ENCODE results near the gene GATAD1. TPM values are rescaled to one million over a fixed set of nuclear protein-coding genes. Genes with fewer than 3 reads are reported as not detected.

GATAD1 gene
- total and polyA plus RNA-seq, 2 of the 13 experiments (the other 11 are each of a cell fraction or from before 2014, with no cell fraction given): 20.6 to 42.1 TPM

DNA sequence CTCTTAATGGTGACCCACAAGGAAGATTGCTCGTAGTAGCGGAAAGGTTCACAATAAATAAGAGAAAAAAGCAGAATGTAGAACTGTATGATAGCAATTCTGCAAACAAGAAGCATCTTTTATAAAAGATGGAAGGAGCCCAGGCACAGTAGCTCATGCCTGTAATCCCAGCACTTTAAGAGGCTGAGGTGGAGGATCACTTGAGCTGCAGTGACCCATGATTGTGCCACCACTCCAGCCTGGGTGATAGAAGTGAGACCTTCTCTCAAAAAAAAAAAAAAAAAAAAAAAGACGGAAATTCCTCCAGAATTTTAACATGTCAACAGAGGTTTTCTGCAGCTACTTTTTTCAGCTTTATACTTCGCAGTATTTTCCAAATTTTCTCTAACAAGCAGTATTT, 13.2 kb downstream of the GATAD1 start:
- POLR2A ChIA-PET: no interaction called here
- Histone ChIP-seq H3K36me3 (replicated peaks in 1 of 2; ENCODE audit: control insufficient read depth in 1 of 2, insufficient read depth in 2 of 2, low read length in 2 of 2) (peaks cover 7 to 15% of the 10 kb centered on the region in 2 experiments; a peak in 4 of 5 replicates), H3K4me3 (replicated peaks in 1 of 3; ENCODE audit: insufficient read depth in 1 of 3, low read depth in 2 of 3, low read length in 3 of 3) (no peak overlapping the region), H3K79me2 (ENCODE audit: insufficient read depth, low read length) (no peaks in the 10 kb centered on the region), H3K9me3 (ENCODE audit: low read length) (no peaks in the 10 kb centered on the region), H4K20me1 (ENCODE audit: insufficient read depth, low read length) (no peaks in the 10 kb centered on the region), H3K27me3 (ENCODE audit: control insufficient read depth in 1 of 2, insufficient read depth in 2 of 2, low read length in 2 of 2) (no peaks in the 10 kb centered on the region), H3K27ac (ENCODE audit: extremely low read length, insufficient read depth, low read length) (no peak overlapping the region), H3K9ac (ENCODE audit: insufficient read depth, low read depth, low read length) (no peak overlapping the region), H3K4me1 (ENCODE audit: insufficient read depth, low read length) (no peaks in the 10 kb centered on the region), H2AFZ (ENCODE audit: low read length) (no peak overlapping the region), H3K4me2 (ENCODE audit: low read depth, low read length) (no peak overlapping the region)
- in situ Hi-C loops (cut with HindIII; ENCODE audit: extremely low pct_ligation_motif_present, low pct_unique_long_range_greater_than_20kb): no loop called here
- CTCF ChIA-PET (ENCODE audit: low intra/inter-chr PET ratio, low total read pairs): no interaction called here
- FAIRE-seq (no peak), ATAC-seq (no peak), DNase-seq (ENCODE audit: low spot score) (no peak)
- no TSS peak for BruUV-seq (replicated peaks)
- intact Hi-C loops (cut with micrococcal nuclease; ENCODE audit: unreplicated experiment): loop anchor here (5.0 to 10.0 kb wide), 3 partner anchors 38 to 594 kb away; partner anchors contain the start of gene MTERF1
- 92% methylated on average over 4 of the region's 4 CpGs for WGBS (ENCODE audit: low lambda C conversion rate)
- TF ChIP-seq HNF1A (IDR thresholded peaks at IDR 0.05; ENCODE audit: low read depth) (no peak), HNF1A (CRISPR knock-in tag; IDR thresholded peaks at IDR 0.05; ENCODE audit: borderline replicate concordance) (no peak), PHF5A (CRISPR knock-in tag; IDR thresholded peaks at IDR 0.05; ENCODE audit: low read depth, unreplicated experiment) (no peak), MXD3 (CRISPR knock-in tag; IDR thresholded peaks at IDR 0.05) (no peak), GLMP (CRISPR knock-in tag; IDR thresholded peaks at IDR 0.05; ENCODE audit: borderline replicate concordance) (no peak), ZNF616 (CRISPR knock-in tag; IDR thresholded peaks at IDR 0.05; ENCODE audit: low read depth) (no peak), ZNF34 (CRISPR knock-in tag; IDR thresholded peaks at IDR 0.05; ENCODE audit: borderline replicate concordance) (no peak), MEF2D (CRISPR knock-in tag; IDR thresholded peaks at IDR 0.05) (no peak), ZNF629 (CRISPR knock-in tag; conservative IDR thresholded peaks at IDR 0.05) (no peak), ZNF44 (CRISPR knock-in tag; IDR thresholded peaks at IDR 0.05) (no peak), ZFP82 (CRISPR knock-in tag; IDR thresholded peaks at IDR 0.05; ENCODE audit: borderline replicate concordance) (no peak), FOXA3 (CRISPR knock-in tag; IDR thresholded peaks at IDR 0.05) (no peak), CREM (IDR thresholded peaks at IDR 0.05) (no peak), CREM (CRISPR knock-in tag; IDR thresholded peaks at IDR 0.05) (no peak), REL (CRISPR knock-in tag; conservative IDR thresholded peaks at IDR 0.05) (no peak), ZSCAN21 (CRISPR knock-in tag; IDR thresholded peaks at IDR 0.05; ENCODE audit: borderline replicate concordance) (no peak)
- TF ChIP-seq, protein P1, sequence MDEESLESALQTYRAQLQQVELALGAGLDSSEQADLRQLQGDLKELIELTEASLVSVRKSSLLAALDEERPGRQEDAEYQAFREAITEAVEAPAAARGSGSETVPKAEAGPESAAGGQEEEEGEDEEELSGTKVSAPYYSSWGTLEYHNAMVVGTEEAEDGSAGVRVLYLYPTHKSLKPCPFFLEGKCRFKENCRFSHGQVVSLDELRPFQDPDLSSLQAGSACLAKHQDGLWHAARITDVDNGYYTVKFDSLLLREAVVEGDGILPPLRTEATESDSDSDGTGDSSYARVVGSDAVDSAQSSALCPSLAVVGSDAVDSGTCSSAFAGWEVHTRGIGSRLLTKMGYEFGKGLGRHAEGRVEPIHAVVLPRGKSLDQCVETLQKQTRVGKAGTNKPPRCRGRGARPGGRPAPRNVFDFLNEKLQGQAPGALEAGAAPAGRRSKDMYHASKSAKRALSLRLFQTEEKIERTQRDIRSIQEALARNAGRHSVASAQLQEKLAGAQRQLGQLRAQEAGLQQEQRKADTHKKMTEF (CRISPR knock-in tag; IDR thresholded peaks at IDR 0.05): no peak
